Measurements from ENCODE around the gene SRR.

SRR gene

DNA sequence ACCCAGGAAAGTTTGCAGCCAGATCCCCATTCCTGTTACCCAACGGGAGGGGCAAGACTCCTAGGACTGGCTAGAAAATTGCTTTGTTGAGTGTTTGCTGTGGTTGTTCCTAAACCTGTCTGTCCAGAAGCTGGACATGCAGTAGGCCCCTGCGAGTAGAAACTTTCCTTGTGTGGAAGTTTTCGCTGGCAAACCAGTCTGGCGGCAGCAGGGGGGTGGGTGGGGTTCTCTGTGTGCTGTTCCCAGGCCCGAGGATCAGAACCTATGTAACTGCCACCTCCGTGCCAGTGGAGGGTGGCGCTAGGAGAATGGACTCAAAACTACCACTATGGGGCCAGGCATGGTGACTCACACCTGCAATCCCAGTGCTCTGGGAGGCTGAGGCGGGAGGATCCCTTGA, 42.7 kb downstream of the SRR start:
- no peak for DNase-seq

DNA sequence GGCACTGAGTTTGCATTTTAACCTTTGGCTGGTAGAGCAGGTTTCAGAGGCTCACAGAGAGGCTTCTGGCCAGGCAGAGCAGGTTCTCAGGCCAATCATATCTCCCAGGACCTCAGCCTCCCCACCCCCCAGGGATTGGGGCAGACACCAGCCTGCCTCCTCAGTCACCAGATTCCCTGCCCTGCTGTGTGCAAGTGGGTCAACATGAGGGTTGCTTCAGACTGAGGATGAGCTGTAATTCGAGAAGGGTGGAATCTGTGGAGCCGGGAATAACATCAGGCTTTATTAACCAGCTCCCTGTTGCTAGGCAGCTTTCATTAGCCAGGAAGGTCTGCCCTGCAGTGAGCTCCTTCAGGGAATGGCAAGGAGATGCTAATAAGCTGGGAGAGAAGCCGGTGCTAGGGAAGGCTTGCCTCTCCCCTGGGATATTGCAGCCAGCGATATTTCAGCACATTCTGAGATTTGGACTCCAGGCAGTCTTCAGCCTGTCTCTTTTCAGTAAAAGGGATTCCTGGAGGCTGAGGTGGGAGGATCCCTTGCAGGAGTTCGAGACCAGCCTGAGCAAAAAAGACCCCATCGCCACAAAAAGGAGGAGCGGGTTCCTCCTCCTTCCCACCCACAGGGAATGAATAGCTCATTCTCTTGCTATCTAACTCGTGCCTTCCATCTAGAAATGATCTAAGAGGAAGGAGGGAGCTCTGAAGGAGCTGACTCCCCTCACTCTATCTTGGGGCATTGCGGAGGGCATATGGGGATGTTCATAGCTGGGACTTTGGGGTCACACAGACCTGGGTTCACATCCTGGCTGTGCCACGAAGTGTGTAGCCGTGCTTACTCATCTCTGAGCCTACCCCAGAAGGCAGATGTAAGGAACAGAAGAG, 44.3 kb downstream of the SRR start:
- peak; percentile 40 to 47 for DNase-seq

DNA sequence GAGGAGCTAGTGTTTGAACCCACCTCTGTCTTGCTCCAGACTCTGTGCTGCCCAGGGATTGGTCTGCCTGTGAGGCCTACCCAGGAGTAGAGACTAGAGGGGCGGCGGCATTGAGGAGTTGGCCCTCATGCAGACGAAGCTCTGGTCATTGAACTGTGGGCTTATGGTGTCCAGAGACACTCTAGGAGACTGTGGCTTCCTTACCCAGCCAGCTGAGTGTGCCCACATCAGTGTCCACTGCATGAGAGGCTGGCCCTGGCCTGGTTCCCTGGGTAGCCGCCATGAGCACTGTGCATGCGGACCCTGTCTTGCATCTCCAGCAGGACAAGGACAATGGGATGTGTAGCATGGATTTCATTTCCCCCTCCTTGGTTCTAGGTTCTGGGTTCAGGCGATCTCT, 47.5 kb downstream of the SRR start:
- DNase-seq: no peak

DNA sequence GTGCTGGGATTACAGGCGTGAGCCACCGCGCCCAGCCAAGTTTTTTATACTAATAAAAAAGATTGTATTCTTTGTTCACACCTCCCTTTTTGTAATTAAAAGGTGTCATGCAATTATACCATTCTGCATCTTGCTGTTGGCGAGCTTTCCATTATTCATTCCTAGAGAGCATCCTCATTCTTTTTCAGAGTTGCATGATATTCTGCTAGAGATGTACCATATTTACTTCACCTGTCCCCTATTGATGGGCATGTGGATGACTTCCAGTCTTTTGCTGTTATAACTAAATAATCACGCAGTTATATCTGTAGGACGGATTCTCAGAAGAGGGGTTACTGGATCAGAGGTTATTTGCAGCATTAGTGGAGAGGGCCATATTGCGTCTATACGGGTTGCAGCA, 50.6 kb downstream of the SRR start:
- no peak for DNase-seq

DNA sequence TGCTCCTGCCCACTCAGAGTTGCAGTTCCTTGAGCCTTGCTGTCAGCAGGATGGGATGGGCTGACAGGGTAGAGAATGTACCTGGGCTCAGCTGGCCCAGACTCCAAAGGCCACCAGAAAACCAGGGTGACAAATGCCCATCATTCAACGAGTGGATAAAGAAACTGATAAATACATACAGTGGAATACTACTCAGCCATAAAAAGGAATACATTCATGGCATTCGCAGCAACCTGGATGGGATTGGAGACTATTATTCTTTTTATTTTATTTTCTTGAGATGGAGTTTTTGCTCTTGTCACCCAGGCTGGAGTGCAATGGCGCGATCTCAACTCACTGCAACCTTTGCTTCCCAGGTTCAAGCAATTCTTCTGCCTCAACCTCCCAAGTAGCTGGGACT, 53.5 kb downstream of the SRR start:
- DNase-seq: no peak

DNA sequence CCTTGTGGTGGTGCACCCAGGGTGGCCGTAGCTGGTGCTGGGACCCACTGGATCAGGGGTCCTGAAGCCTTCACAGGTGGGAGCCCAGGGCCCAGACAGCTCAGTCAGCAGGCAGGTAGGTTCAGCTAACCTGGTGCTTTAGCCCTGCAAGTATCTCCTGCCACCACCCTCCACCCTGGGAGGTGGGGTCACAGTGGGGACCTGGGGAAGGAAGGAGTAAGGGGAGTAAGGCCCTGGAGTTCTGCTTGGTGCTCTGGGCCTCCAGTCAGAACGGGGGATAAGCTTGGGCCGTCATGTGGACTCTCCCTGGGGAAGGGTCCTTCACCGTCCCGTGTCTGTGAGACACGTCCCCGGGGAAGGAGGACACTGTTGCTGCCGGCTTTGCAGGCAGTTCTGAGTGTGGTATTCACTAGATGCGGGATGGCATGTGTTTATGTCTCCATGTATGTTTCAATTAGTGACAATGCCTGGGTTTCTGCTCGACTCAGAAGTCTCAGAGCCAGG, 54.2 kb downstream of the SRR start:
- no peak for DNase-seq

DNA sequence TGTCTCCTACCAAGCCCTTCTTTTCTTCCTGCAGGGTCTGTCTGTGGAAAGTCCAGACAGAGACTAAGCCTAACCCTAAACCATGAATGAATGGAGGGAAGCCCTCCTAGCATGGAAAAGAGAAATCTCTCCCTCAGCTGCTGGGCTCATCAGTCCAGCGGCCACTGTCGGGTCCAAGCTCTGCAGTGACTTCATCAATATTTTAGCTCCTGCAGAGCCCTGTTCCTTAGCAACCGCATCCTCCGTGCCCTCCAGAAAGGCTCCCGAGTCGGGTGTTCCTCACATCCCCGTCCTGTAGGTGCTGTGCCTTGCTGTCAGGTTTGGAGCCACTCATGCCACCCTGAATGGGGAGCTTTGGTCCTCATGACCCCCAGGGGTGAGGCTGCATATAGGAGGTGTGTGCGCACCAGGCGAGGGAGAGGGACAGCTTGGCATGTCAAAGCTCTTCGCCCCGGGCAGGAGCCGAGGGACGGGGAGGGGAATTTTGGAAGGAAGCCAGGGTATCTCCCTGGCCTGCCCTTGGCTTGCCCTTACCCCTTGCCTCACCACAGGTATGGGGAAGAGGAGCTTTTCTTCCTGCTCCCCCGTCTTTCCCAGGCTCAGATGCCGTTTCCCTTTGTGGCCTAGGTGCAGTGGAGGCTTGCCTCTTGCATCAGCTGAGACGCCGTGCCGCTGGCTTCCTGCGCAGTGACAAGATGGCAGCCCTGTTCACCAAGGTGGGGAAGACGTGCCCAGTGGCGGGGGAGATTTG, 57.4 kb downstream of the SRR start:
- DNase-seq: no peak

DNA sequence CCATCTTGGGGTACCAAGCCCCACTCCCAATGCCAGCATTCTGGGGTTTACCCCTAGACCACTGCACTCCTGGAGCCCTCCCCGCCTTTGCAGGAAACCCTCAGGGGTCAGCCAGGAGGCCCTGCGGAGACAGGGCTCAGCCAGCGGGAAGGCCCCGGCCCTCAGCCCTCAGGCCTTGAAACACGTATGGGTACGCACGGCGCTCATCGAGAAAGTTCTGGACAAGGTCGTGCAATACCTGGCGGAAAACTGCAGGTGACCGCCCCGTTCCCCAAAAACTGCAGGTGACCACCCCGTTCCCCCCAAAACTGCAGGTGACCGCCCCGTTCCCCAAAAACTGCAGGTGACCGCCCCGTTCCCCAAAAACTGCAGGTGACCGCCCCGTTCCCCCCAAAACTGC, 58.3 kb downstream of the SRR start:
- no peak for DNase-seq

DNA sequence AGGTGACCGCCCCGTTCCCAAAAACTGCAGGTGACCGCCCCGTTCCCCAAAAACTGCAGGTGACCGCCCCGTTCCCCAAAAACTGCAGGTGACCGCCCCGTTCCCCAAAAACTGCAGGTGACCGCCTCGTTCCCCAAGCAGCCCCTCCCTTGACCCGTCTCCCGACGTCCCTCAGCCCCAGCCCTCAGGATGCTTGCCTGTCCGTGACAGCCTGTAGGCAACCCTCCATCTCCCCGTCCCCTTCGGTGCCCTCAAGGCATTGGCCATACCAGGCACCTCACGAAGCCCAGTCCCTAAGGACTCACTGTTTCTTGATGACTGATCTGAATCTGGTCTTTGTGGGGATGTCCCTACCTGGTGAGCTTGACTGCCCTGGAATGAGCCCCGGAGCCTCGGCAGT, 58.7 kb downstream of the SRR start:
- DNase-seq: no peak

DNA sequence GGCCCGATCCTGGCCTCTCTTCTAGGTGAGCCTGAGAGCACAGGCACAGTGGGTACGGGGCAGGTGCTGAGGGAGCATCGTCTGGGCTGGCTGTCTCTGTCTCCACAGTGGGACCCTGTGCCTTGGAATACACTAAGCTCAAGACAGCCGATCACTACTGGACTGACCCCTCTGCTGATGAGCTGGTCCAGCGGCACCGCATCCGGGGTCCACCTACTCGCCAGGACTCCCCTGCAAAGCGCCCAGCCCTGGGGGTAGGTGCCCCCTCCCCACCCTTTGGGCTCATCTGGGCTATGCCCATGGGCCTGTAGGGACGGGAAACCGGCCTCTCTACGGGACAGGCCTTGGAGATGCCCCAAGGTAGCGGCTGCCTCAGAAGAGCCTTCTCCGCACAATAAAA, 59.1 kb downstream of the SRR start:
- no peak for DNase-seq

DNA sequence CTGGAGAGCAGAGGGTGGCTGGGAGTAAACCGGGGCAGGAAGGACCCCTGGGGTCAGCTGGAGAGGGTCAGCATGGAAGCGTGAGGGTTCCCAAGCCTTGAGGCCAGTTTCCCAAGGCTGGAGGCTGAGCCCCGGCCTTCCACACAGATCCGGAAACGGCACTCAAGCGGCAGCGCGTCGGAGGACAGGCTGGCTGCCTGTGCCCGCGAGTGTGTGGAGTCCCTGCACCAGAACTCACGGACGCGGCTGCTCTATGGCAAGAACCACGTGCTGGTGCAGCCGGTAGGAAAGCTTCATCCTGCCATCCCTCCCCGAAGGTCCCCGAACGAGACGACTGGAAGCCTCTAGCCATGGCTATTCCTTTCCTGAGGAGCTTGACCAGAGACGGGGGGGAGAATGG, 59.6 kb downstream of the SRR start:
- DNase-seq: no peak

DNA sequence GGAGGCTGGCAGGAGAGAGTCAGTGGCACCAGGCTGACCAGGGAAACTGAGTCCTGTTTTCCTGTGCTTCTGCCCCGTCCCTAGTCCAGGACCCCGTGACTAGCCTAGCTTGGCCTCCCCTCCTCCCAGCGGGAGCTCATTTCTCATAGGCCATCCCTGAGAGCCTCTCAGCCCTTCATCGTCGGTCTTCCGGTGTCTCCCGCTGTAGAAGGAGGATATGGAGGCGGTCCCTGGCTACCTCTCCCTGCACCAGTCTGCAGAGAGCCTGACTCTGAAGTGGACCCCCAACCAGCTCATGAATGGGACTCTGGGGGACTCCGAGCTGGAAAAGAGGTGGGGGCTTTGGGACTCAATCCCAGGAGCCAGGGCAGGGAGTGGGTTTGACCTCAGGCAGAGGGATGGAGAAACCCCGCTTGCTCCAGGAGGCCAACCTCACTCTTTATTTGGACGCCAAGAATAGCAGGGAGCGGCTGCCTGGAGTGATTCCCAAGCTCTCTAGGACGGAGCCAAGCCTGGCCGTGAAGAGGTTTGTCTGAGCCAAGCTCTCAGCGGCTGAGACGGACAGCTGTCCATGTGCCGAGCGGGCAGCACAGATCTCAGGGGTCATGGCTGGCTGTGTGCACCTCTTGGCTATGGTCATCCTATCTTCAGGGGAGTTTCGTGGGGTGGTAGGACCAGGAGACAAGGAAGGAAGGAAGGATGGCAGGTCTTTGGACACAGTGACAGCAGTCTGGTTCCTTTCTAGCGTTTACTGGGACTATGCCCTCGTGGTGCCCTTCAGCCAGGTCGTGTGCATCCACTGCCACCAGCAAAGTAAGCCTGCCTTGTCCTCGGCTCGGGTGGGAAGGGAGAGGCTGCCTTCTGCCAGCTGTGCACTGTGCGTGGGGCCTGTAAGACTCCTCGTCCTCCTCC, 60.4 kb downstream of the SRR start:
- no peak for DNase-seq

DNA sequence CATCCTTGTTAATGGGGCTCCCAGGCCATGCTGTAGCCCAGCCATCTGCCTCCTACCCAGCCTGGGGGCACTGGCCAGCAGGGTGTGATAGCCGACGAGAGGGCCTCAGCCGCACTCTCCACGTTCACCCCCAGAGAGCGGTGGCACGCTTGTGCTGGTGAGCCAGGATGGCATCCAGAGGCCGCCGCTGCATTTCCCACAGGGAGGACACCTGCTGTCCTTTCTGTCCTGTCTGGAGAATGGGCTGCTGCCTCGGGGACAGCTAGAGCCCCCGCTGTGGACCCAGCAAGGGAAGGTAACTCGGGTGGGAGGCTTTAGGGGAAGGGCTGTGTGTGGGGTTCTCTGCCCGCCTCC, 61.0 kb downstream of the SRR start:
- no peak for DNase-seq

DNA sequence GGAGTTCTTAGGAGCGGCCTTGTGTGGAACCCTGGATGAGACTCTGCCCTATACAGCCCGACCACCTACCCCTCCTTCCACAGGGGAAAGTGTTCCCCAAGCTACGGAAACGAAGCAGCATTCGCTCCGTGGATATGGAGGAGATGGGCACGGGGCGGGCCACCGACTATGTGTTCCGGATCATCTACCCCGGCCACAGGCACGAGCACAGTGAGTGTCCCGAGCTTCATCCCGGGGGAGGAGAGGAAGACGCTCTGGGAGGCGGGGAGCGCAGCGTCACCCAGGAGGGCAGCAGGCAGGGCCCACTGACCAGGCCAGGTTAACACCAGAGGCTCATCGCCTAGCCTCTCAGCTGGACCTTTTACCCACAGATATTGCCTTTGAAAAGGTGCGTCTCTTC, 61.4 kb downstream of the SRR start:
- no peak for DNase-seq

DNA sequence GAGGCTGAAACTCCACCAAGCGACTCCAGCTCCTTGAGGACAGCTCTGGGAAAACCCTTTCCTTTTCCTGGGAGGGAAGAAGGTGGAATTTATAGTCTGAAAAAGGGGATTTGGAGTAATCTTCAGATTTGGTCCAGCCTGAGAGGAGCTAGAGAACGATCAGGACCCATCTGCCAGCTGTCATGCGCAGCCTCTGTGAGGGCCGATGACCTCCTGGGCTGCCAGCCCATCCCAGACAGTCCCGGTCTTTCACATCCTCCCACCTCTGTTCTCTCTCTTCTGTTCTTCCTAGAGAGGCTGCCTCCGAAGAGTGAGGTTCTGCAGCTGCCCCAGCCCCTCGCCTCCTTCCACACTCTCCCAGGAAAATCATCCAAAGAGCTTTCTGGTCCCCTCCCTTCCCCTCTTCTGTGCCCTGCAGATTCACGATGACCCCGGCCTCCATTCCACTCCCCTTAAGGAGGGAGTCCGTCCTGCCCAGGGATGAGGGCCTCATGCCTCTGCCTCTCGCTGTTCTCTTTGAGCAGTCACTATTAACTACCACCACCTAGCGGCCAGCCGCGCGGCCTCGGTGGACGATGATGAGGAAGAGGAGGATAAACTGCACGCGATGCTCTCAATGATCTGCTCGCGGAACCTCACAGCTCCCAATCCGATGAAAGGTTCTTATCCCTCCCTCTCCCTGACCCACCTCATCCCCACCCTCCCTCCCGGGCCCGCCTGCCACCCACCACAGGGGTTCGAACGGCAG, 63.2 kb downstream of the SRR start:
- no peak for DNase-seq

DNA sequence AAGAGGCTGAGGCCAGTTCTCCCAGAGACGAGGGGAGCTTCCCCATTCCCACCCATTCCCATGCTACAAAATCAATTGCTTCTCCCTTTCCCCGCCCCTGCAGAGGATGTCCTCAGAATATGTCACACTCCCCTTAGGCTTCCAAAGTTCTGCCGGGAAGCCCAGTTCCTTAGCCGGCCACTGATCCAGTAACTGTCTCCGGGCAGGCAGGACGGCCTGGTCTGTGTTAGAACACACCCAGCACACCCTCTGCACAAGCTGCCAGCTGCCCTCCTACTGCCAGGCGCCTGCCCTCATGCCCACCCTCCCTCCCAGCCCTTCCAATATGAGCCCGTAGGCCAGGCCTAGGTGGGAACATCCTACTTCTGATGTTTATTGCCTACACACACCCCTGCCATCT, 64.6 kb downstream of the SRR start:
- no peak for DNase-seq

DNA sequence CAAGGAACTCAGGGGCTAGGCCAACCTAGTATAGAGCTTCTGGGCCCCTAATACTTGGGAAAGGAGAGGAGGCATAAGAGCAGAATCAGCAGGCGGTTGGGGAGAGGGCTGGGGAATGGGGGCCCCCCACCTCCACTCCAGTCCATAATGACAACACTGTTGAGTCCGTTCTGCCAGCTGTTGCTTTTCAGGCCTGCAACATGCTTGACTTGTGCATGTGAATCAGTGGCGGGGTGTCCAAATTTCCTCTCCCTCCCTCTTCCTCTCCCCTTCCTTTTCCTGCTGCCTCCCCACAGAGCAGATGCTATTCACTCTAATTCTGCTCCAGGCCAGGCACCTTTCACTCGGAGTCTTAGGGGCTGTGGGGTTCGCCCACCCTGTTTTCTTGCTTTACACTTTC, 65.3 kb downstream of the SRR start:
- DNase-seq: no peak

DNA sequence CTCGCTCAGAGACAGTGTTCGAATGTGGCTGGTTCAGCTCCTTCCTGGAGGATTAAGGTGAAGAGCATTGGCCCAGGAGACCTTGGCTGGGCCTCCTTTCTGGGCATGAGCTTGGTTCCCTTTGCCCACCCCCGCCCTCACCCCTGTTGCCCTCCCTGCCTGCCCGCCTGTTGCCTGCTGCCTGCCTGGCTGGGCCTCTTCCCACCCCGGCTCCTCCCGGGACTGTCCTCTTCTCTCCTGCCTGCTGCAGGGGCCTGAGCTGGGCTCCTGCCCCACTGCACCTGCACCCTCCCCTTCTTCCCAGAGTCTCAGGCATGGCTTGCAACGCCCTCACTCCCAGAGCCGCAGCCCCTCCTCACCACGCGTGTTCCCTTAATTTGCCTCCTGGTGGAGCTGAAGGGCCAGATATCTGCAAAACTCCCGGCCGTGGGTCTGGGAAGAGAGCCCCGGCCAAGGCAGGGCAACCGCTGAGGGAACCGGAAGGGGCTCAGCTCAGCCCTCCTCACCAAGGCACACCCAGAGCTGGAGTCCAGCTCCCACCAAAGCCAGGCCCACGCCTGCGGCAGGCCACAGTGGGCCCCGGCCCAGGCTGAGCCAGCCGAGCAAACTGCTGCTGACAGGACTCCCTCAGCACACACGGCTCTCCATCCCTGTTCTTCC, 65.9 kb downstream of the SRR start:
- no peak for DNase-seq

DNA sequence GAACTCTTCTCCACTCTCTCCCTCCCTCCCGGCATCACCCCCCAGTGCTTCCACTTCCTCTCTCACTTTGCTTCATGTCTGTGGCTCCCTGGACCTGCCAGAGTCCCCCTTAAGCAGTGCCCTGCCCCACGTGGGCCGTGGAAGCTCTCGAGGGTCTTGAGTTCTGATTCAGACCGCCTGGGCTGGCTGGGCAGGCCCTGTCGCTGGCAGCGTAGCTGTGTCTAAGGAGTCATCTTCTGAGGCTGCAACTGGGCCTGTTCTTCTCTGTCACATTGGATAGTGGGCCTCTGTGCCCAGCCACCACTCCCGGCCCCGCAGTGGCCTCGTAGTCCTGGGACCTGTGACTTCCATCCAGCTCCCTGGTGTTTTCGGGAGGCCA, 66.5 kb downstream of the SRR start:
- no peak for DNase-seq

DNA sequence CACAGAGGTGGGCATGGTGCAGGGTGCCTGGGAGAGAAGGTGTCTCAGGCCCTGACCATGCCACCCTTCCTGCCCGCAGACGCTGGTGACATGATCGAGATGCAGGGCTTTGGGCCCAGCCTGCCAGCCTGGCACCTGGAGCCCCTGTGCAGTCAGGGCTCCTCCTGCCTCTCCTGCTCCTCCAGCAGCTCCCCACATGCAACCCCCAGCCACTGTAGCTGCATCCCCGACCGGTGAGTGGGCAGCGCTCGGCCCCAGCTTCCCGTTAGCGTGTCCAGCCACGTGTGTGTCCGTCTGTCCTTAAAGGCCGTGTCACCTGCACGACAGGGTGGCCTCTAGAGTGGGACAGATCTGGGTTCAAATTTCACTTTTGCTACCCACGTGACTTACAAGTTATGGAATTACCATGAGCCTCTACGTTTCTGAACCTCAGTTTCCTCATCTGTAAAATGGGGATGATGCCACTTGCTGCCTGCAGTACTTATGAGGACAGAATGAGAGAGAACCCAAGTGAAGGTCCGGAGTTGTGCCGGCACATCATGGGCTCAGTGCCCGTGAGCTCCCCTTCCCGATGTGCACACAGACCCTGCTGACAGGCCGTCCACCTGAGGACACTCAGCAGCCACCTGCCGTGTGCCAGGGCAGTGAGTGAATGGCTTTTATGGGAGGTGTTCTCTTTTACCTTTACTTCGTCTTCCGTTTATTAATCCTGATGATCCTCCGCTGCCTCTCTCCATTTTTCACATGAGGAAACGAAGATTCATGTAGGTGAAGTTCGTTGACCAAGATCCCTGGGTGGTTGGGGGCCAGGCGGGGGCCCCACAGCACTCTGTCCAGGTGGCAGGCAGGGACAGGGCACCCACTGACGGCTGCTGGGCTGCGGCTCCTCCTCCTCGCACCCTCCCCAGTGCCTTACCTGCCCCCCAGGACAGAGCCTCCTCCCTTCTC, 67.7 kb downstream of the SRR start:
- DNase-seq: no peak

DNA sequence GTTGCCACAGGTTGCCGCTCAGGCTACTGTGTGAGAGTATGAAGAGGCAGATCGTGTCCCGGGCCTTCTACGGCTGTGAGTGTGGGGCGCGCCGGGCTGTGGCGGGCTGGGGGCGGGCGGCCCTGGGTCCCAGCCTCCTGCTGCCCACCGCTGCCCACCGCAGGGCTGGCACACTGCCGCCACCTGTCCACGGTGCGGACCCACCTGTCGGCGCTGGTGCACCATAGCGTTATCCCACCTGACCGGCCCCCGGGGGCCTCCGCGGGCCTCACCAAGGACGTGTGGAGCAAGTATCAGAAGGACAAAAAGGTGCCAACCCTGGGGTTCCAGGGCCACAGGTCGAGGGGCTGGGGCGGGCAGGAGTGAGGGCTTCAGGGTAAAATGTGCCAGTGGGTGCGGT, 68.4 kb downstream of the SRR start:
- DNase-seq: no peak

Data from NCI-H1930 (cell line).